Astrocyte of the spinal cord (primary cell): ENCODE measurements around the gene GORAB.

Experiments
- DNase-seq: peaks from one replicate; pipeline ENCODE4 v3.0.0; 2011; ENCODE audit warnings: low read depth, low spot score
- H3K4me3 ChIP-seq: 2 replicates; pipeline ENCODE4 v1.5.1; 2011; ENCODE audit warnings: low read depth, mild to moderate bottlenecking, low read length, moderate library complexity
- CTCF ChIP-seq: IDR thresholded peaks from 2 replicates; pipeline ENCODE4 v1.5.1; 2012; ENCODE audit warnings: low read depth, mild to moderate bottlenecking, low read length, inconsistent platforms
- in situ Hi-C: cut with HindIII; loops from 2 replicates; pipeline ENCODE4 v1.10.0; 2017; ENCODE audit warnings: low sequenced_read_pairs

The GORAB gene

GRCh38 chr1:170531758-170532657 is at the start of gene GORAB:
GORAB (plus strand) TSS chr1:170532166; CDS start chr1:170532224, 58 bp downstream.
- peak; percentile 95 for DNase-seq
- H3K4me3 ChIP-seq: peak within 1 kb of the TSS; percentile 69
- in situ Hi-C loops: no loop called here
- TF ChIP-seq CTCF: no peak

GRCh38 chr1:170483051-170483450 is 48.9 kb upstream of the GORAB start:
- no peak for TF ChIP-seq CTCF
- no peak for DNase-seq
- in situ Hi-C loops: no loop called here
- no peak overlapping the region for H3K4me3 ChIP-seq

- no peak overlapping the region for H3K4me3 ChIP-seq
- DNase-seq: no peak
- in situ Hi-C loops: no loop called here
- no peak for TF ChIP-seq CTCF
Measured at GRCh38 chr1:170487503-170487902, 44.5 kb upstream of the GORAB start.

GRCh38 chr1:170491291-170491690 is 40.7 kb upstream of the GORAB start:
- in situ Hi-C loops: no loop called here

GRCh38 chr1:170494369-170494768 is 37.6 kb upstream of the GORAB start:
- in situ Hi-C loops: no loop called here
- TF ChIP-seq CTCF: no peak
- DNase-seq: peak; percentile 78
- H3K4me3 ChIP-seq: no peak overlapping the region

More at GRCh38 chr1:170491291-170491690, 40.7 kb upstream of the GORAB start:
- TF ChIP-seq CTCF: no peak
- DNase-seq: no peak
- no peak overlapping the region for H3K4me3 ChIP-seq

GRCh38 chr1:170495006-170495405 is 37.0 kb upstream of the GORAB start:
- in situ Hi-C loops: no loop called here
- no peak for TF ChIP-seq CTCF
- DNase-seq: peak; percentile 13
- no peak overlapping the region for H3K4me3 ChIP-seq
